ENCODE data around the gene ETFA. TPM values are rescaled to one million over a fixed set of nuclear protein-coding genes. Genes with fewer than 3 reads are reported as not detected.
A peak's percentile ranks its signal among the peaks of the same experiment; 100 is the strongest.

ETFA gene
- total RNA-seq, 3 donors from 2014 or later (not counting 1 experiment from before 2014, with no cell fraction given) = 71.9 to 93.1 (median 79.8) TPM

GRCh38 chr15:76345880-76346668 lies 34.8 kb upstream of the ETFA start:
- no peak overlapping the region for H3K4me3 ChIP-seq (ENCODE audit: low read length)
- H3K36me3 ChIP-seq (ENCODE audit: control insufficient read depth, insufficient read depth, low read length) = peaks cover 2% of the 10 kb centered on the region
- peaks cover 62% of the 10 kb centered on the region for H3K27me3 ChIP-seq (ENCODE audit: control insufficient read depth, insufficient read depth, low read length)
- peaks cover 13% of the 10 kb centered on the region for H3K36me3 Mint-ChIP-seq
- 2% methylated on average over 65 of the region's 65 CpGs for WGBS (ENCODE audit: insufficient coverage)
- intact Hi-C loops (cut with micrococcal nuclease) = no loop called here
- ATAC-seq (peak; percentile 27 to 49 (median 45)), DNase-seq (peak in 1 of 2 donors; percentile 41)
- H3K4me1 Mint-ChIP-seq = peaks cover 23 to 33% of the 10 kb centered on the region in 2 donors
- no peak for TF ChIP-seq CTCF (IDR thresholded peaks at IDR 0.05)
- peak overlapping the region; percentile 78 for H3K4me3 Mint-ChIP-seq
- no peak overlapping the region for H3K27ac ChIP-seq (ENCODE audit: low read length)
- H3K27me3 Mint-ChIP-seq (ENCODE audit: low read depth in 2 of 2) = peaks cover 39 to 58% of the 10 kb centered on the region in 2 donors
- no peaks in the 10 kb centered on the region for H3K9me3 Mint-ChIP-seq
- peaks cover 37% of the 10 kb centered on the region for H3K4me1 ChIP-seq (ENCODE audit: control insufficient read depth, insufficient read depth, low read length)
- no peaks in the 10 kb centered on the region for H3K9me3 ChIP-seq (ENCODE audit: control insufficient read depth, insufficient read depth, low read length)
- peak overlapping the region in 1 of 2 donors; percentile 3 for H3K27ac Mint-ChIP-seq

GRCh38 chr15:76345583-76345879 lies 34.3 kb upstream of the ETFA start:
- H3K27ac ChIP-seq (ENCODE audit: low read length) = no peak overlapping the region
- H3K4me3 ChIP-seq (ENCODE audit: low read length) = no peak overlapping the region
- WGBS (ENCODE audit: insufficient coverage) = 15% methylated on average over 7 of the region's 7 CpGs
- TF ChIP-seq CTCF (IDR thresholded peaks at IDR 0.05) = no peak
- intact Hi-C loops (cut with micrococcal nuclease) = no loop called here
- peaks cover 13% of the 10 kb centered on the region for H3K36me3 Mint-ChIP-seq
- H3K4me1 ChIP-seq (ENCODE audit: control insufficient read depth, insufficient read depth, low read length) = peaks cover 43% of the 10 kb centered on the region
- H3K27me3 ChIP-seq (ENCODE audit: control insufficient read depth, insufficient read depth, low read length) = peaks cover 67% of the 10 kb centered on the region
- peak overlapping the region in 1 of 2 donors; percentile 3 for H3K27ac Mint-ChIP-seq
- H3K4me1 Mint-ChIP-seq = peaks cover 28 to 38% of the 10 kb centered on the region in 2 donors
- H3K36me3 ChIP-seq (ENCODE audit: control insufficient read depth, insufficient read depth, low read length) = peaks cover 2% of the 10 kb centered on the region
- ATAC-seq = no peak
- H3K9me3 ChIP-seq (ENCODE audit: control insufficient read depth, insufficient read depth, low read length) = no peaks in the 10 kb centered on the region
- peaks cover 42 to 58% of the 10 kb centered on the region in 2 donors for H3K27me3 Mint-ChIP-seq (ENCODE audit: low read depth in 2 of 2)
- no peak for DNase-seq
- H3K9me3 Mint-ChIP-seq = no peaks in the 10 kb centered on the region
- peak overlapping the region; percentile 78 for H3K4me3 Mint-ChIP-seq

- H3K36me3 ChIP-seq (ENCODE audit: control insufficient read depth, insufficient read depth, low read length) = no peaks in the 10 kb centered on the region
- WGBS (ENCODE audit: insufficient coverage) = 19% methylated on average over 2 of the region's 3 CpGs
- H3K27ac ChIP-seq (ENCODE audit: low read length) = no peak overlapping the region
- Mint-ChIP-seq H3K27ac (peak overlapping the region in 1 of 2 donors; percentile 3), H3K27me3 (ENCODE audit: low read depth in 2 of 2) (peaks cover 46 to 61% of the 10 kb centered on the region in 2 donors), H3K4me1 (peaks cover 32 to 42% of the 10 kb centered on the region in 2 donors), H3K4me3 (peak overlapping the region; percentile 78), H3K9me3 (no peaks in the 10 kb centered on the region), H3K36me3 (peaks cover 13% of the 10 kb centered on the region)
- no peak overlapping the region for H3K4me3 ChIP-seq (ENCODE audit: low read length)
- no peak for ATAC-seq
- H3K9me3 ChIP-seq (ENCODE audit: control insufficient read depth, insufficient read depth, low read length) = no peaks in the 10 kb centered on the region
- peaks cover 72% of the 10 kb centered on the region for H3K27me3 ChIP-seq (ENCODE audit: control insufficient read depth, insufficient read depth, low read length)
- DNase-seq = no peak
- peaks cover 47% of the 10 kb centered on the region for H3K4me1 ChIP-seq (ENCODE audit: control insufficient read depth, insufficient read depth, low read length)
- intact Hi-C loops (cut with micrococcal nuclease) = loop anchor here (5.0 kb wide), 1 partner anchor 58 kb away; no protein-coding TSS in a partner anchor
- no peak for TF ChIP-seq CTCF (IDR thresholded peaks at IDR 0.05)
Measured at GRCh38 chr15:76344893-76345582, 33.8 kb upstream of the ETFA start.
